LNCaP clone FGC (cell line): Measurements from ENCODE around the gene ZNF432.
"Not testable (repeated sequence)": the region's sequence is repeated elsewhere in the genome, so short reads cannot be mapped to it uniquely, and the experiment has no call there.

ENCODE experiments used
- DNase-seq: peaks from one replicate; pipeline ENCODE4 v3.0.0-alpha.2; 2011; ENCODE audit warnings: low read depth
- H3K4me3 ChIP-seq: 2 replicates; pipeline ENCODE4 v1.5.1; 2011; ENCODE audit warnings: mild to moderate bottlenecking, low read depth, low read length, control low read depth
- TF ChIP-seq, protein P1 (sequence below): IDR thresholded peaks from 2 replicates; pipeline ENCODE4 v1.5.1; 2012; ENCODE audit warnings: mild to moderate bottlenecking; ENCODE audit not compliant: control insufficient read depth, insufficient read depth; ENCODE audit errors: extremely low read depth

The ZNF432 gene

DNA sequence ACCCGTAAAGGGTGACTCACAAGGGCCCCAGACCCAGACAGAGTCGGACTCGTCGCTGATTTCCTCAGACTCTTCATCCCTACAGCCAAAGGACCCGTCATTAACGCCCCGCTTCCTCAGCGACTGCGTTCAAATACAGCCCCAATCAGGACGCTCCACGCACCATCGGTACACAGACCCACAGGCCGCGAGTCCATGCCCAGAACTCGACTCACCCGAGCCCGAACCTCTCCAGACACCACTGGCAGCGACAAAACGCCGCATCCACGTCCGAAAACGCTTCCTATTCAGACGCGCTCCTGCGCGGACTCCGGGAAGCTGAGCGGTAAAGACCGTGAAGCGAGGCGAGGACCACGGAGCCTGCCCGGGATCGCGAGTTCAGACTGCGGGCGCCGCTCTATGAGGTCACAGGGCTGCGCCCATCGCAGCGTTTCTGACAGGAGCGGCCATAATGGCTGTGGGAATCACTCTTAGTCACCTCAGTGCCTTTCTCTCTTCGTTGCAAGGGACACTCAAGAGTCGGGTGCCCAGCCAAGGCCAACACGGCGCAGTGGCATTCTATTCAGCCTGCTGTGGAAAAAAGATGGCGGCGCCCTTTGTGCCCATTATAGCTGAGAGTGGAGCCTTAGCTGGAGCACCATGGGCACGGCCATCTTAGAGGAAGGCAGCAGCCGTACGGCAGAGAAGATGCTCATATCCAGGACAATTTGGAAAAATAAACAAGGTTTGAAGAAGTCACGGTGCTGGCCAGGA lies 20.4 kb downstream of the ZNF432 start, which contains the start of gene ZNF614:
Gene ZNF614 (minus strand): TSS at position 353 of the 753 bp plus-strand sequence. CDS start 2,634 bp downstream, outside the sequence.
- TF ChIP-seq, protein P1, sequence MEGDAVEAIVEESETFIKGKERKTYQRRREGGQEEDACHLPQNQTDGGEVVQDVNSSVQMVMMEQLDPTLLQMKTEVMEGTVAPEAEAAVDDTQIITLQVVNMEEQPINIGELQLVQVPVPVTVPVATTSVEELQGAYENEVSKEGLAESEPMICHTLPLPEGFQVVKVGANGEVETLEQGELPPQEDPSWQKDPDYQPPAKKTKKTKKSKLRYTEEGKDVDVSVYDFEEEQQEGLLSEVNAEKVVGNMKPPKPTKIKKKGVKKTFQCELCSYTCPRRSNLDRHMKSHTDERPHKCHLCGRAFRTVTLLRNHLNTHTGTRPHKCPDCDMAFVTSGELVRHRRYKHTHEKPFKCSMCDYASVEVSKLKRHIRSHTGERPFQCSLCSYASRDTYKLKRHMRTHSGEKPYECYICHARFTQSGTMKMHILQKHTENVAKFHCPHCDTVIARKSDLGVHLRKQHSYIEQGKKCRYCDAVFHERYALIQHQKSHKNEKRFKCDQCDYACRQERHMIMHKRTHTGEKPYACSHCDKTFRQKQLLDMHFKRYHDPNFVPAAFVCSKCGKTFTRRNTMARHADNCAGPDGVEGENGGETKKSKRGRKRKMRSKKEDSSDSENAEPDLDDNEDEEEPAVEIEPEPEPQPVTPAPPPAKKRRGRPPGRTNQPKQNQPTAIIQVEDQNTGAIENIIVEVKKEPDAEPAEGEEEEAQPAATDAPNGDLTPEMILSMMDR, result no peak
- peak; percentile 63 for DNase-seq
- peak within 1 kb of the TSS; percentile 73 for H3K4me3 ChIP-seq

DNA sequence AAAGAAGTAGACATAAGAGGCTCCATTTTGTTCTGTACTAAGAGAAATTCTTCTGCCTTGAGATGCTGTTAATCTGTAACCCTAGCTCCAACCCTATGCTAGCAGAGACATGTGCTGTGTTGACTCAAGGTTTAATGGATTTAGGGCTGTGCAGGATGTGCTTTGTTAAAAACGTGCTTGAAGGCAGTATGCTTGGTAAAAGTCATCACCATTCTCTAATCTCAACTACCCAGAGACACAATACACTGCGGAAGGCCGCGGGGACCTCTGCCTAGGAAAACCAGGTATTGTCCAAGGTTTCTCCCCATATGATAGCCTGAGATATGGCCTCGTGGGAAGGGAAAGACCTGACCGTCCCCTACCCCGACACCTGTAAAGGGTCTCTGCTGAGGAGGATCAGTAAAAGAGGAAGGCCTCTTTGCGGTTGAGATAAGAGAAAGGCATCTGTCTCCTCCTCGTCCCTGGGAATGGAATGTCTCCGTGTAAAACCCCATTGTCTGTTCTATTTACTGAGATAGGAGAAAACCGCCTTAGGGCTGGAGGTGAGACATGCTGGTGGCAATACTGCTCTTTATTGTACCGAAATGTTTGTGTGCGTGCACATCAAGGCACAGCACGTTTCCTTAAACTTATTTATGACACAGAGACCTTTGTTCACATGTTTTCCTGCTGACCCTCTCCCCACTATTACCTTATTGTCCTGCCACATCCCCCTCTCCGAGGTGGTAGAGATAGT lies 22.2 kb downstream of the ZNF432 start:
- peak overlapping the region; percentile 73; the same call in 1 of the 2 replicates for H3K4me3 ChIP-seq
- DNase-seq, result not testable (repeated sequence)

DNA sequence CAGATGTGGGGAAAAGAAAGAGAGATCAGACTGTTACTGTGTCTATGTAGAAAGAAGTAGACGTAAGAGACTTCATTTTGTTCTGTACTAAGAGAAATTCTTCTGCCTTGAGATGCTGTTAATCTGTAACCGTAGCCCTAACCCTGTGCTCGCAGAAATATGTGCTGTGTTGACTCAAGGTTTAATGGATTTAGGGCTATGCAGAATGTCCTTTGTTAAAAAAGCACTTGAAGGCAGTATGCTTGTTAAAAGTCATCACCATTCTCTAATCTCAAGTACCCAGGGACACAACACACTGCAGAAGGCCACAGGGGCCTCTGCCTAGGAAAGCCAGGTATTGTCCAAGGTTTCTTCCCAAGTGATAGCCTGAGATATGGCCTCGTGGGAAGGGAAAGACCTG lies 24.2 kb downstream of the ZNF432 start:
- not testable (repeated sequence) for DNase-seq, H3K4me3 ChIP-seq

DNA sequence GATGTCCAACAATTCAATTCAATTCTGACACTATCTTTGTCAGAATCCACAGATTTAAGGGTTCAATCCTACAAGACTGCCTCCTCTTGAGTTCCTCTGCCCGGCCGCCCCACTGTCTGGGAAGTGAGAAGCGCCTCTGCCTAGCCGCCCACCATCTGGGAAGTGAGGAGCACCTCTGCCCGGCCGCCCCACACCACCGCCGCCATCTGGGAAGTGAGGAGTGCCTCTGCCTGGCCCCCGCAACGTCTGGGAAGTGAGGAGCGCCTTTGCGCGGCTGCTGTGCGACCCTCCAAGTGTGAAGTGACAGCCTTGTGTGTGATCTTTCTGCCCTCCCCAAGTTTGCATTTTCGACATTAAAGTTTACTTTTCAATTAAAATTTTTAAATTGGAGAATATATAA lies 26.4 kb downstream of the ZNF432 start:
- no peak overlapping the region for H3K4me3 ChIP-seq
- TF ChIP-seq, protein P1, result no peak
- DNase-seq, result no peak

DNA sequence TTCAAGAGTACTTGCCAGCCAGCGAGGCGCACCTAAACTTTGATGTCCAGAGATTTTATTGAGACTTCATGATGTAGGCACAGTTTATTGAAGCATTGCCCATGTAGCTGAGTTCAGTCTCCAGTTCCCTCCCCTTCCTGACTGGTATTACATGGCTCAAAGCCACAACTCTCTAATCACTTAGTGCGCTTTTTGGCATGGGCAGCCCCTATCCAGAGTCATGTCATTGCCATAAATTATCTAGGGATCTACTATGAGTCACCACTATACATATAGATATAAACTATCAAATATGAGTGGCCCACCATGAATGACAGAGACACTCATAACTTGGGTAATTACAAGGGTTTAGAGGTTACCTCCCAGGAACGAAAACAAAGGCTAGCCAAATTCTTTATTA lies 28.1 kb downstream of the ZNF432 start:
- DNase-seq, result no peak
- no peak overlapping the region for H3K4me3 ChIP-seq
- TF ChIP-seq, protein P1, result no peak

DNA sequence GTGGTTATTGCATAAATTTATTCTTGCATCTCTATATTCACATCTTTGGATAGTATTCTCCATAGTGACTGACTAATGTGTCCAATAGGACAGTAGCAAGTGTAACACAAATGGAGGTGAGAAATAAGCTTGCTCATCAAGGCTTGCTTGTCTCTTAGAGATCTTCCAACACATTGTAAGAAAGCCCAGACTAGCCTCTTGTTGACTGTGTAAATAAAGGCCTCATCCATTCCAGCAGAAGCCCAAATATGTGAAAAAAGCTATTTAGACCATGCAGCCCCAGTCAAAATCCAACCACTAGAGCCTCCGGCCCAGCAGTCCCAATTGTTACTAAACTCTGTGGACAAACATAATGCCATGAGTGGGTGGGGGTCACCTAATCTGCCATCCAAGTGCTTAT lies 38.0 kb downstream of the ZNF432 start:
- TF ChIP-seq, protein P1, result no peak
- DNase-seq, result no peak
- H3K4me3 ChIP-seq, result no peak overlapping the region

DNA sequence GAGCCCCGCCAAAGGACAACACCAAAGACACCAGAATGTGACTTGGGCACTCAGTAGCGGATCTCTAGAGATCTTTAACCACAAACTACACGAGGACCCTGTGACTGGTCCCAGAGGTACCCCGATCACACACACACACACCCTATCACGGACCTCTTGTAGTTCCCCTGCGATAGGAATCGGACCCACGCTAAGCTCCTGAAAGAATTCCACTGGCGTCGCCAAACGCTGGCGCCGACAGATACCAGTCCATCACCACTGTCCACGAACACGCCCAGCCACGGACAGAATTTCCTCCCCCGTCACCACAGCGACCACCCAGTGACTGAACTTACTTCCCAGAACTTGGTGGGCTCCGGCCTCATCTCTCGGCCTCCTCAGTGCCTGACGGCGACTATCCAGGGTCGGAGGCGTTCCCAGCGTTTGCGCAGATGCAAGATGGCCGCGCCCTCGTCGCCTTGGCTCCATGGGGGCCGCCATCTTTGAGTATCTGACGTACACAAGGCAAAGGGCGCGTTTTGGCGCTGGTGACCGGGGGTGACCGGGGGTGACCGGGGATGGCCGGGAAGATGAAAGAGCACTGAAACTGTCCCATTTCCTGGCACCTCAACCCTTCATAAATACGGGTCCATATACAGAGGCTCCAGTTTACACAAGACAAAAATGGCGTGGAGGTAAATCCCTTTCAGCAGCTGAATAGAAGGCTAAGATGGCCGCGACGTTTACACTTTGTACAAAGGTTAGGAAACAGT lies 40.7 kb downstream of the ZNF432 start, which contains the start of gene ZNF615:
Gene ZNF615 (minus strand): TSS at position 406 of the 752 bp plus-strand sequence. CDS start 4,500 bp downstream, outside the sequence.
- DNase-seq, result peak; percentile 46
- TF ChIP-seq, protein P1, result no peak

More for the DNA sequence above, 40.7 kb downstream of the ZNF432 start, which contains the start of gene ZNF615:
- H3K4me3 ChIP-seq, result peak within 1 kb of the TSS; percentile 89
